WERI-Rb-1 (cell line): ENCODE results near the gene SGCA.

Experiments
- DNase-seq: peaks from one replicate; pipeline ENCODE4 v3.0.0-alpha.2; 2020
- H3K27ac ChIP-seq: fragments of 250-450 bp; sonication (Bioruptor Pico); 2 replicates; pipeline ENCODE4 v1.5.1; 2020; ENCODE audit warnings: mild to moderate bottlenecking, moderate library complexity
- H3K27me3 ChIP-seq: fragments of 250-450 bp; sonication (Bioruptor Pico); 2 replicates; pipeline ENCODE4 v1.5.1; 2021; ENCODE audit warnings: mild to moderate bottlenecking, low read depth, moderate library complexity; ENCODE audit not compliant: insufficient read depth, severe bottlenecking
- H3K36me3 ChIP-seq: fragments of 250-450 bp; sonication (Bioruptor Pico); 2 replicates; pipeline ENCODE4 v1.5.1; 2020; ENCODE audit warnings: mild to moderate bottlenecking, moderate library complexity
- H3K4me3 ChIP-seq: 2 replicates; pipeline ENCODE4 v1.5.1; 2011; ENCODE audit warnings: low read depth, mild to moderate bottlenecking, control low read depth, low read length
- H3K9me3 ChIP-seq: fragments of 250-450 bp; sonication (Bioruptor Pico); 2 replicates; pipeline ENCODE4 v1.5.1; 2021; ENCODE audit warnings: mild to moderate bottlenecking, moderate library complexity; ENCODE audit not compliant: severe bottlenecking
- CTCF ChIP-seq: IDR thresholded peaks from 2 replicates; pipeline ENCODE4 v1.5.1; 2011; ENCODE audit warnings: low read depth, mild to moderate bottlenecking, control low read depth, inconsistent platforms, low read length

SGCA gene

GRCh38 chr17:50203604-50204345 is 38.0 kb downstream of the SGCA start:
- DNase-seq: no peak
- H3K27me3 ChIP-seq: peaks cover 20% of the 10 kb centered on the region
- no peak overlapping the region for H3K27ac ChIP-seq
- TF ChIP-seq CTCF: no peak
- no peaks in the 10 kb centered on the region for H3K36me3 ChIP-seq
- H3K9me3 ChIP-seq: no peaks in the 10 kb centered on the region
- no peak overlapping the region for H3K4me3 ChIP-seq

- no peak for DNase-seq
- Histone ChIP-seq H3K36me3 (no peaks in the 10 kb centered on the region), H3K27ac (no peak overlapping the region), H3K9me3 (no peaks in the 10 kb centered on the region), H3K27me3 (peaks cover 20% of the 10 kb centered on the region), H3K4me3 (no peak overlapping the region)
- no peak for TF ChIP-seq CTCF
These were observed 38.6 kb downstream of the SGCA start for GRCh38 chr17:50204431-50204830.

GRCh38 chr17:50205111-50205962 is 39.5 kb downstream of the SGCA start:
- TF ChIP-seq CTCF: no peak
- Histone ChIP-seq H3K27me3 (peaks cover 20% of the 10 kb centered on the region), H3K36me3 (no peaks in the 10 kb centered on the region), H3K4me3 (no peak overlapping the region), H3K27ac (no peak overlapping the region), H3K9me3 (no peaks in the 10 kb centered on the region)
- DNase-seq: no peak

GRCh38 chr17:50205963-50206505 is 40.2 kb downstream of the SGCA start:
- Histone ChIP-seq H3K27ac (no peak overlapping the region), H3K36me3 (no peaks in the 10 kb centered on the region), H3K4me3 (no peak overlapping the region), H3K27me3 (peaks cover 17% of the 10 kb centered on the region), H3K9me3 (no peaks in the 10 kb centered on the region)
- no peak for TF ChIP-seq CTCF
- DNase-seq: no peak

GRCh38 chr17:50206604-50207293 is 40.9 kb downstream of the SGCA start:
- no peak for DNase-seq
- no peak for TF ChIP-seq CTCF
- H3K27ac ChIP-seq: no peak overlapping the region
- H3K9me3 ChIP-seq: no peaks in the 10 kb centered on the region
- H3K27me3 ChIP-seq: peaks cover 10% of the 10 kb centered on the region
- H3K4me3 ChIP-seq: no peak overlapping the region
- no peaks in the 10 kb centered on the region for H3K36me3 ChIP-seq
